BLaER1 (cell line): ENCODE results near the gene PCCB.

Experiments used
- H3K27ac ChIP-seq: shearing (Covaris generic); formaldehyde crosslinking; 2 replicates; pipeline ENCODE4 v1.8.1; 2022
- H3K27me3 ChIP-seq: shearing (Covaris generic); formaldehyde crosslinking; 2 replicates; pipeline ENCODE4 v1.8.1; 2022
- H3K36me3 ChIP-seq: shearing (Covaris generic); formaldehyde crosslinking; 2 replicates; pipeline ENCODE4 v1.8.1; 2022
- H3K4me1 ChIP-seq: shearing (Covaris generic); formaldehyde crosslinking; 2 replicates; pipeline ENCODE4 v1.8.1; 2022
- H3K4me2 ChIP-seq: shearing (Covaris generic); formaldehyde crosslinking; 2 replicates; pipeline ENCODE4 v1.8.1; 2022
- H3K4me3 ChIP-seq: shearing (Covaris generic); formaldehyde crosslinking; 2 replicates; pipeline ENCODE4 v1.8.1; 2022
- H3K9ac ChIP-seq: shearing (Covaris generic); formaldehyde crosslinking; 2 replicates; pipeline ENCODE4 v1.8.1; 2022
- H3K9me3 ChIP-seq: shearing (Covaris generic); formaldehyde crosslinking; 2 replicates; pipeline ENCODE4 v1.8.1; 2022
- H4K20me1 ChIP-seq: shearing (Covaris generic); formaldehyde crosslinking; 2 replicates; pipeline ENCODE4 v1.8.1; 2022
- Cebpa-rat ChIP-seq: shearing (Covaris generic); IDR thresholded peaks from 2 replicates; pipeline ENCODE4 v1.8.1; 2022

PCCB gene

GRCh38 chr3:136277634-136278033 lies 27.5 kb downstream of the PCCB start:
- Histone ChIP-seq H3K36me3 (peaks cover 73% of the 10 kb centered on the region), H3K4me1 (peaks cover 15% of the 10 kb centered on the region), H3K9me3 (peaks cover 68% of the 10 kb centered on the region), H3K27me3 (no peaks in the 10 kb centered on the region), H3K4me3 (no peak overlapping the region), H3K27ac (no peak overlapping the region), H4K20me1 (no peaks in the 10 kb centered on the region), H3K4me2 (no peak overlapping the region), H3K9ac (no peak overlapping the region)
- no peak for TF ChIP-seq Cebpa-rat

- Histone ChIP-seq H3K4me2 (no peak overlapping the region), H3K9me3 (peaks cover 60% of the 10 kb centered on the region), H3K4me1 (peaks cover 21% of the 10 kb centered on the region), H3K27ac (no peak overlapping the region), H3K27me3 (no peaks in the 10 kb centered on the region), H3K4me3 (no peak overlapping the region), H3K9ac (no peak overlapping the region), H4K20me1 (no peaks in the 10 kb centered on the region), H3K36me3 (peaks cover 80% of the 10 kb centered on the region)
- TF ChIP-seq Cebpa-rat: no peak
Measured at GRCh38 chr3:136279092-136279491, 29.0 kb downstream of the PCCB start.

- Histone ChIP-seq H3K4me1 (peaks cover 21% of the 10 kb centered on the region), H3K27me3 (no peaks in the 10 kb centered on the region), H3K4me3 (0 out of 2 replicates have a peak overlapping the region, but pooled peaks have one; percentile 23), H3K36me3 (peaks cover 85% of the 10 kb centered on the region), H3K9me3 (peaks cover 51% of the 10 kb centered on the region), H3K9ac (no peak overlapping the region), H3K4me2 (no peak overlapping the region), H3K27ac (no peak overlapping the region), H4K20me1 (no peaks in the 10 kb centered on the region)
- no peak for TF ChIP-seq Cebpa-rat
Measured at GRCh38 chr3:136280961-136281360, 30.8 kb downstream of the PCCB start.

GRCh38 chr3:136281966-136282520 lies 31.9 kb downstream of the PCCB start:
- Histone ChIP-seq H3K27ac (0 out of 2 replicates have a peak overlapping the region, but pooled peaks have one; percentile 14), H3K9ac (no peak overlapping the region), H4K20me1 (no peaks in the 10 kb centered on the region), H3K27me3 (no peaks in the 10 kb centered on the region), H3K4me1 (peaks cover 21% of the 10 kb centered on the region), H3K4me3 (no peak overlapping the region), H3K9me3 (peaks cover 43% of the 10 kb centered on the region), H3K36me3 (peaks cover 85% of the 10 kb centered on the region), H3K4me2 (peak overlapping the region; percentile 70)
- no peak for TF ChIP-seq Cebpa-rat

- H3K9me3 ChIP-seq: peaks cover 29% of the 10 kb centered on the region
- no peak overlapping the region for H3K4me2 ChIP-seq
Measured at GRCh38 chr3:136283627-136284026, 33.5 kb downstream of the PCCB start.

GRCh38 chr3:136291302-136291701 lies 41.2 kb downstream of the PCCB start:
- Histone ChIP-seq H3K9ac (no peak overlapping the region), H3K4me2 (no peak overlapping the region), H3K27me3 (no peaks in the 10 kb centered on the region), H3K27ac (no peak overlapping the region), H3K4me1 (no peaks in the 10 kb centered on the region), H3K4me3 (no peak overlapping the region), H3K36me3 (peaks cover 74% of the 10 kb centered on the region), H3K9me3 (no peaks in the 10 kb centered on the region), H4K20me1 (no peaks in the 10 kb centered on the region)
- TF ChIP-seq Cebpa-rat: no peak

More at GRCh38 chr3:136283627-136284026, 33.5 kb downstream of the PCCB start:
- peaks cover 21% of the 10 kb centered on the region for H3K4me1 ChIP-seq
- H3K36me3 ChIP-seq: peaks cover 85% of the 10 kb centered on the region
- no peak overlapping the region for H3K4me3 ChIP-seq
- H4K20me1 ChIP-seq: no peaks in the 10 kb centered on the region
- no peak overlapping the region for H3K9ac ChIP-seq
- no peak for TF ChIP-seq Cebpa-rat
- no peaks in the 10 kb centered on the region for H3K27me3 ChIP-seq
- H3K27ac ChIP-seq: no peak overlapping the region

GRCh38 chr3:136292500-136292899 lies 42.4 kb downstream of the PCCB start:
- Histone ChIP-seq H3K4me2 (no peak overlapping the region), H3K27ac (no peak overlapping the region), H3K4me1 (no peaks in the 10 kb centered on the region), H3K36me3 (peaks cover 72% of the 10 kb centered on the region), H3K9me3 (no peaks in the 10 kb centered on the region), H4K20me1 (no peaks in the 10 kb centered on the region), H3K4me3 (no peak overlapping the region), H3K27me3 (no peaks in the 10 kb centered on the region), H3K9ac (no peak overlapping the region)
- no peak for TF ChIP-seq Cebpa-rat

GRCh38 chr3:136293279-136293678 lies 43.1 kb downstream of the PCCB start:
- Histone ChIP-seq H3K4me1 (no peaks in the 10 kb centered on the region), H3K27me3 (no peaks in the 10 kb centered on the region), H3K4me2 (no peak overlapping the region), H3K36me3 (peaks cover 74% of the 10 kb centered on the region), H3K9me3 (no peaks in the 10 kb centered on the region), H4K20me1 (no peaks in the 10 kb centered on the region), H3K27ac (no peak overlapping the region), H3K4me3 (no peak overlapping the region), H3K9ac (no peak overlapping the region)
- TF ChIP-seq Cebpa-rat: no peak

- no peak overlapping the region for H3K4me2 ChIP-seq
Measured at GRCh38 chr3:136294176-136294575, 44.0 kb downstream of the PCCB start.

GRCh38 chr3:136296960-136297359 lies 46.8 kb downstream of the PCCB start:
- H3K9ac ChIP-seq: no peak overlapping the region
- no peak overlapping the region for H3K4me3 ChIP-seq
- no peak overlapping the region for H3K4me2 ChIP-seq
- TF ChIP-seq Cebpa-rat: no peak
- peaks cover 84% of the 10 kb centered on the region for H3K36me3 ChIP-seq
- H3K27ac ChIP-seq: no peak overlapping the region
- no peaks in the 10 kb centered on the region for H4K20me1 ChIP-seq
- no peaks in the 10 kb centered on the region for H3K27me3 ChIP-seq
- H3K9me3 ChIP-seq: no peaks in the 10 kb centered on the region
- no peaks in the 10 kb centered on the region for H3K4me1 ChIP-seq

More at GRCh38 chr3:136294176-136294575, 44.0 kb downstream of the PCCB start:
- Histone ChIP-seq H3K27me3 (no peaks in the 10 kb centered on the region), H4K20me1 (no peaks in the 10 kb centered on the region), H3K27ac (no peak overlapping the region), H3K4me3 (no peak overlapping the region), H3K9ac (no peak overlapping the region), H3K4me1 (no peaks in the 10 kb centered on the region), H3K36me3 (peaks cover 73% of the 10 kb centered on the region), H3K9me3 (no peaks in the 10 kb centered on the region)
- TF ChIP-seq Cebpa-rat: no peak

GRCh38 chr3:136297826-136298225 lies 47.7 kb downstream of the PCCB start:
- Histone ChIP-seq H3K36me3 (peaks cover 84% of the 10 kb centered on the region), H3K4me2 (no peak overlapping the region), H3K4me3 (no peak overlapping the region), H3K27ac (no peak overlapping the region), H3K9me3 (no peaks in the 10 kb centered on the region), H3K9ac (no peak overlapping the region), H4K20me1 (no peaks in the 10 kb centered on the region), H3K27me3 (no peaks in the 10 kb centered on the region), H3K4me1 (no peaks in the 10 kb centered on the region)
- TF ChIP-seq Cebpa-rat: no peak
